Measurements from ENCODE around the gene LRMDA.

The LRMDA gene

DNA sequence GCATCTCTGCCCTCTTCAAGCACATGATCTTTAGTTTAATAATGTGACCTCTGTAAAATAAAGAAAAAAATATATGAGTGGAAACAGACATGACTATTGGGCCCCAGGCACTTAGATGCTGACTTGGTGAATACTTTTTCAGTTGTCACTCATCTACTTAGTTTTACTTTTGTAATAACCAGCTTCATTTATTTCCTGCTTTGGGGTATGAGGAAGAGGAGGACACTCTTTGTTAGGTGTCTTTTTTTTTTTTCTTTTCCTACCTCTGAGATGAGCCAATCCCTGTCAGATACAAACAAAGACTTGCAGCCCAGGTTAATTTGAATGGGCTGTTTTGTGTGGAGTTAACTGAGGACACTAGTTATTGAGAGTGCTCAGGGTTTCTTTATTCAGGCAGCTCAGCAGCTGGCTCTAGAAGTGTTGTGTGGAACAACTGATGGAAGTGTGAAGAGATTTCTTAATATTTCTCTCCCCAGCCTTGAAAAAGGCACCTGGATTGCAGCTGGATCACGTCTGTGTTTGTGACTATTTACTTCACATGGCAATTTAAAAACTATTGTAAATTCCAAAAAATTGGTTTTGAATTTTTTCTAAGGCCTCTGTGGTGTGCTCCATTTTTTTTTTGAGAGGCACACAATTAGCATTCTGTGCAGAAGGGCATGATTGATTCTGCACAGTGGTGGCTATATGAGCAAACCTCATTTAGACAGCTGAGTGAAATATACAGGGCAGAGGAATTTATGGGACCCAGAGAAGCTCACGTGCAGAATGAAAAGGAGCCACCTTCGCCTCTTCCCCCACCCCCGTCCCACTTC, 333.8 kb downstream of the LRMDA start:
- TF ChIP-seq, protein P1, sequence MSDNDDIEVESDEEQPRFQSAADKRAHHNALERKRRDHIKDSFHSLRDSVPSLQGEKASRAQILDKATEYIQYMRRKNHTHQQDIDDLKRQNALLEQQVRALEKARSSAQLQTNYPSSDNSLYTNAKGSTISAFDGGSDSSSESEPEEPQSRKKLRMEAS (IDR thresholded peaks at IDR 0.05): no peak
- TF ChIP-seq TAF1 (IDR thresholded peaks at IDR 0.05; ENCODE audit: low read depth) (no peak), CREB1 (IDR thresholded peaks at IDR 0.05; ENCODE audit: low read depth) (no peak), FOXM1 (IDR thresholded peaks at IDR 0.05; ENCODE audit: borderline replicate concordance, low read depth) (no peak)
- TF ChIP-seq, protein P2, sequence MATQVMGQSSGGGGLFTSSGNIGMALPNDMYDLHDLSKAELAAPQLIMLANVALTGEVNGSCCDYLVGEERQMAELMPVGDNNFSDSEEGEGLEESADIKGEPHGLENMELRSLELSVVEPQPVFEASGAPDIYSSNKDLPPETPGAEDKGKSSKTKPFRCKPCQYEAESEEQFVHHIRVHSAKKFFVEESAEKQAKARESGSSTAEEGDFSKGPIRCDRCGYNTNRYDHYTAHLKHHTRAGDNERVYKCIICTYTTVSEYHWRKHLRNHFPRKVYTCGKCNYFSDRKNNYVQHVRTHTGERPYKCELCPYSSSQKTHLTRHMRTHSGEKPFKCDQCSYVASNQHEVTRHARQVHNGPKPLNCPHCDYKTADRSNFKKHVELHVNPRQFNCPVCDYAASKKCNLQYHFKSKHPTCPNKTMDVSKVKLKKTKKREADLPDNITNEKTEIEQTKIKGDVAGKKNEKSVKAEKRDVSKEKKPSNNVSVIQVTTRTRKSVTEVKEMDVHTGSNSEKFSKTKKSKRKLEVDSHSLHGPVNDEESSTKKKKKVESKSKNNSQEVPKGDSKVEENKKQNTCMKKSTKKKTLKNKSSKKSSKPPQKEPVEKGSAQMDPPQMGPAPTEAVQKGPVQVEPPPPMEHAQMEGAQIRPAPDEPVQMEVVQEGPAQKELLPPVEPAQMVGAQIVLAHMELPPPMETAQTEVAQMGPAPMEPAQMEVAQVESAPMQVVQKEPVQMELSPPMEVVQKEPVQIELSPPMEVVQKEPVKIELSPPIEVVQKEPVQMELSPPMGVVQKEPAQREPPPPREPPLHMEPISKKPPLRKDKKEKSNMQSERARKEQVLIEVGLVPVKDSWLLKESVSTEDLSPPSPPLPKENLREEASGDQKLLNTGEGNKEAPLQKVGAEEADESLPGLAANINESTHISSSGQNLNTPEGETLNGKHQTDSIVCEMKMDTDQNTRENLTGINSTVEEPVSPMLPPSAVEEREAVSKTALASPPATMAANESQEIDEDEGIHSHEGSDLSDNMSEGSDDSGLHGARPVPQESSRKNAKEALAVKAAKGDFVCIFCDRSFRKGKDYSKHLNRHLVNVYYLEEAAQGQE (IDR thresholded peaks at IDR 0.05; ENCODE audit: low read depth): no peak

DNA sequence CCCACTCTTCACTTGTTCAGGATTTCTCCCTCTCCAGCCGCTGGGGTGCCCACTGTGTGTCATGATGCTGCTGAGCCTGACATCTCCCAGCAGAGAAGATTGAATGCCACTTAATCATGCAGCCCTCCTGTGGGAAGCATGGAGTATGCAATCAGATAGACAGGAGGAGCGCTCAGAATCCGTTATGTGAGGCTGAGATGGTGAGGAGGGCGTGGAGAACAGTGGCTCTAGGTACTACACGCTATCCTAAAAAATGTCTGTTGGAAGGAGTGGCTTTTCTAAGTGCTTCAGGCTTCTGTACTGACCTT, 334.3 kb downstream of the LRMDA start:
- TF ChIP-seq CEBPB (IDR thresholded peaks at IDR 0.05) (no peak), TAF1 (IDR thresholded peaks at IDR 0.05; ENCODE audit: low read depth) (no peak), EP300 (IDR thresholded peaks at IDR 0.05; ENCODE audit: borderline replicate concordance) (no peak), EGR1 (IDR thresholded peaks at IDR 0.05) (no peak)
- TF ChIP-seq, protein P2 (IDR thresholded peaks at IDR 0.05; ENCODE audit: low read depth): no peak
- TF ChIP-seq, protein P1 (IDR thresholded peaks at IDR 0.05): no peak

DNA sequence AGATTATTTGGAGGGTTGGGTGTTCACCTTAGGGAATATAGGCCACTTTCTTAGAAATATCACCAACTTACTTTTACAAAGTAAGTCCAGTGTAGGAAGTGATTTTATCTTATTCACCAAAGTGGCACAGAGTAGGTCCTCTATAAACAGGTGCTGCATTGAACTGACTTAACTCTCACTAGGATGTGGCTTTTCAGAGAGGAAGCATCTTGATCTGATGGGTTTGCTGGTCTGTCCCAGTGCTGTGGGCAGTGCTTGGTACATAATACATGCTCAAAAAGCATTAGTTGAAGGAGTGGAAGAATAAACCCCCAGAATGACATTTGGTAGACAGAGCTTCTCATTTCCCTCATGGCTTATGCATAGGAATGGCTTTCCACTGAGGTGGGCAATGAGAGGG, 334.7 kb downstream of the LRMDA start:
- no peak for TF ChIP-seq CEBPB (IDR thresholded peaks at IDR 0.05)
- no peak for TF ChIP-seq CREB1 (IDR thresholded peaks at IDR 0.05; ENCODE audit: low read depth)
- TF ChIP-seq, protein P2 (IDR thresholded peaks at IDR 0.05; ENCODE audit: low read depth): no peak
- no peak for TF ChIP-seq TAF1 (IDR thresholded peaks at IDR 0.05; ENCODE audit: low read depth)
- no peak for TF ChIP-seq FOXM1 (IDR thresholded peaks at IDR 0.05; ENCODE audit: borderline replicate concordance, low read depth)
- no peak for TF ChIP-seq ZBTB7A (IDR thresholded peaks at IDR 0.05; ENCODE audit: low read depth)
- TF ChIP-seq YY1 (IDR thresholded peaks at IDR 0.05; ENCODE audit: low read depth): no peak
- no peak for TF ChIP-seq EP300 (IDR thresholded peaks at IDR 0.05; ENCODE audit: borderline replicate concordance)
- TF ChIP-seq, protein P3, sequence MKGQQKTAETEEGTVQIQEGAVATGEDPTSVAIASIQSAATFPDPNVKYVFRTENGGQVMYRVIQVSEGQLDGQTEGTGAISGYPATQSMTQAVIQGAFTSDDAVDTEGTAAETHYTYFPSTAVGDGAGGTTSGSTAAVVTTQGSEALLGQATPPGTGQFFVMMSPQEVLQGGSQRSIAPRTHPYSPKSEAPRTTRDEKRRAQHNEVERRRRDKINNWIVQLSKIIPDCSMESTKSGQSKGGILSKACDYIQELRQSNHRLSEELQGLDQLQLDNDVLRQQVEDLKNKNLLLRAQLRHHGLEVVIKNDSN (IDR thresholded peaks at IDR 0.05): no peak
- TF ChIP-seq RAD21 (IDR thresholded peaks at IDR 0.05; ENCODE audit: low read depth): no peak
- TF ChIP-seq, protein P1 (IDR thresholded peaks at IDR 0.05): no peak
- TF ChIP-seq TEAD4 (IDR thresholded peaks at IDR 0.05): no peak
- TF ChIP-seq NFIC (IDR thresholded peaks at IDR 0.05): no peak
- no peak for TF ChIP-seq TCF12 (IDR thresholded peaks at IDR 0.05; ENCODE audit: low read depth)

DNA sequence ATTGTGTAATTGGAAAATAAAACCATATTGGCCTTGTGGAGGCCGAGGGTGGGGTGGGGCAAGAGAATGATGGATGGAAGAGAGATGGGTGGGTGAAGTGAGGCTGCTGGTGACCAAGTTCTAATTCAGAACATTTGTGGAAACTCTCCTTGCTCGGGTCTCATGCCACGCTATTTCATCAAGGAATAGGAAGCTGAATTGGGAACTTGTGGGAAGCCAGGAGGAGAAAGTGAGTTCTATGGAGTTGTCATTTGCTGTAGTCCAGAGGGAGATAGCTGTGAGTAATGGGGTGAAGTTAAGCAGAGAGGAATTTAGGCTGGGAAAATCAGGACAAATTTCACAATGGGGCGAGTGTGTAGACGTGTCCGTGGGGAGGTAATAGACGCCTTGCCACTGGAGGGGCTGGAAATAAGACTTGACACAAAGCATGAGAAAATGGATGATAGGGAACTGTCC, 339.2 kb downstream of the LRMDA start:
- TF ChIP-seq CREB1 (IDR thresholded peaks at IDR 0.05; ENCODE audit: low read depth) (no peak), EP300 (IDR thresholded peaks at IDR 0.05; ENCODE audit: borderline replicate concordance) (no peak), NFIC (IDR thresholded peaks at IDR 0.05) (no peak), TCF12 (IDR thresholded peaks at IDR 0.05; ENCODE audit: low read depth) (no peak), YY1 (IDR thresholded peaks at IDR 0.05; ENCODE audit: low read depth) (no peak), ZBTB7A (IDR thresholded peaks at IDR 0.05; ENCODE audit: low read depth) (no peak), EGR1 (IDR thresholded peaks at IDR 0.05) (no peak), TEAD4 (IDR thresholded peaks at IDR 0.05) (no peak), FOXM1 (IDR thresholded peaks at IDR 0.05; ENCODE audit: borderline replicate concordance, low read depth) (no peak), RAD21 (IDR thresholded peaks at IDR 0.05; ENCODE audit: low read depth) (no peak)
- TF ChIP-seq, protein P3 (IDR thresholded peaks at IDR 0.05): no peak
- TF ChIP-seq, protein P2 (IDR thresholded peaks at IDR 0.05; ENCODE audit: low read depth): no peak

Measured in Ishikawa (cell line).